H1 (cell line): Measurements from ENCODE around the gene ALDH3A1. TPM values are rescaled to one million over a fixed set of nuclear protein-coding genes. Genes with fewer than 3 reads are reported as not detected.

Source experiments
- CTCF ChIA-PET: fragments of 300-600 bp; sonication (Branson Sonifier 250); formaldehyde crosslinking; loops from one replicate; lab custom pipeline; 2021; ENCODE audit not compliant: partially characterized antibody; lab: Charles Lee
- POLR2A ChIA-PET: fragments of 300-600 bp; sonication (Branson Sonifier 250); formaldehyde crosslinking; loops from one replicate; lab custom pipeline; 2021; ENCODE audit warnings: inconsistent platforms; ENCODE audit not compliant: partially characterized antibody; lab: Charles Lee
- DNase-seq, 2 experiments: peaks; one replicate each; pipeline versions ENCODE4 v3.0.0 to v3.0.0-alpha.2; 2010 to 2022; ENCODE audit warnings: low spot score in 2 of 2, low read depth in 1 of 2, mixed read lengths in 1 of 2
- FAIRE-seq: peaks from 2 replicates; lab custom pipeline; 2011; peaks lifted over from hg19 to GRCh38; lab: Jason Lieb, UNC
- H2AFZ ChIP-seq: 2 replicates; pipeline ENCODE4 v1.8.1; 2012; ENCODE audit warnings: low read length, inconsistent platforms
- H2AK5ac ChIP-seq: 2 replicates; pipeline ENCODE4 v1.6.1; 2013; ENCODE audit warnings: low read depth, low read length
- H2BK120ac ChIP-seq: replicated peaks from 2 replicates; pipeline ENCODE3; 2013; ENCODE audit warnings: low read depth, low read length, inconsistent platforms
- H2BK12ac ChIP-seq: 2 replicates; pipeline ENCODE4 v1.6.1; 2013; ENCODE audit warnings: low read depth, low read length
- H2BK15ac ChIP-seq: 2 replicates; pipeline ENCODE4 v1.6.1; 2013; ENCODE audit warnings: low read length
- H2BK20ac ChIP-seq: 2 replicates; pipeline ENCODE4 v1.6.1; 2013; ENCODE audit warnings: low read length
- H2BK5ac ChIP-seq: 2 replicates; pipeline ENCODE4 v1.6.1; 2013; ENCODE audit warnings: low read depth, low read length
- H3K14ac ChIP-seq: 2 replicates; pipeline ENCODE4 v1.6.1; 2013; ENCODE audit warnings: inconsistent platforms; ENCODE audit not compliant: insufficient read length
- H3K18ac ChIP-seq: 2 replicates; pipeline ENCODE4 v1.6.1; 2013; ENCODE audit warnings: low read length; ENCODE audit errors: extremely low read depth
- H3K23ac ChIP-seq: 2 replicates; pipeline ENCODE4 v1.6.1; 2013; ENCODE audit warnings: inconsistent platforms; ENCODE audit not compliant: insufficient read length
- H3K23me2 ChIP-seq: 2 replicates; pipeline ENCODE4 v1.6.1; 2013; ENCODE audit warnings: low read depth, low read length
- H3K27ac ChIP-seq: 2 replicates; pipeline ENCODE4 v1.6.1; 2011; ENCODE audit warnings: low read depth, low read length, inconsistent platforms
- H3K27me3 ChIP-seq, 4 experiments: replicated peaks in 1 of 4; 1 replicate in 1 of 4; 2 replicates in 3 of 4; pipeline versions ENCODE4 v1.6.1 to v1.8.1; 2011 to 2013; ENCODE audit warnings: low read length in 3 of 4, mild to moderate bottlenecking in 3 of 4, inconsistent platforms in 2 of 4, mixed read lengths in 2 of 4, moderate library complexity in 1 of 4; ENCODE audit not compliant: control insufficient read depth in 3 of 4, insufficient read depth in 3 of 4; ENCODE audit errors: extremely low read depth in 1 of 4
- H3K36me3 ChIP-seq, 4 experiments: 2 replicates each; pipeline versions ENCODE4 v1.6.1 to v1.8.1; 2011 to 2013; ENCODE audit warnings: mild to moderate bottlenecking in 4 of 4, low read length in 3 of 4, moderate library complexity in 2 of 4, control low read depth in 1 of 4, inconsistent platforms in 1 of 4; ENCODE audit not compliant: insufficient read depth in 4 of 4, control insufficient read depth in 2 of 4
- H3K4ac ChIP-seq: replicated peaks from 2 replicates; pipeline ENCODE3; 2013; ENCODE audit warnings: low read length, low read depth, mixed read lengths, inconsistent platforms; ENCODE audit not compliant: insufficient read length
- H3K4me1 ChIP-seq, 4 experiments: replicated peaks in 1 of 4; 1 replicate in 1 of 4; 2 replicates in 3 of 4; pipeline versions ENCODE4 v1.6.1 to v1.8.1; 2011 to 2013; ENCODE audit warnings: low read length in 3 of 4, inconsistent platforms in 2 of 4, mixed read lengths in 1 of 4; ENCODE audit not compliant: insufficient read depth in 4 of 4, control insufficient read depth in 3 of 4
- H3K4me2 ChIP-seq, 2 experiments: 2 replicates each; pipeline versions ENCODE4 v1.6.1 to v1.8.1; 2011 to 2013; ENCODE audit warnings: low read depth in 2 of 2, low read length in 2 of 2, control low read depth in 1 of 2, inconsistent platforms in 1 of 2, mild to moderate bottlenecking in 1 of 2; ENCODE audit not compliant: insufficient read depth in 1 of 2
- H3K4me3 ChIP-seq, 4 experiments: fragments of 200-600, 300-600 bp in 1 of 4; sonication (generic), shearing (Covaris generic), sonication (Bioruptor Twin) in 1 of 4; 2 replicates each; pipeline versions ENCODE4 v1.5.1 to v1.8.1; 2011 to 2016; ENCODE audit warnings: low read length in 4 of 4, low read depth in 3 of 4, control low read depth in 2 of 4, inconsistent platforms in 2 of 4, mild to moderate bottlenecking in 2 of 4, mixed read lengths in 1 of 4, moderate library complexity in 1 of 4; ENCODE audit not compliant: insufficient read depth in 2 of 4; ENCODE audit errors: extremely low read depth in 1 of 4
- H3K56ac ChIP-seq: replicated peaks from 2 replicates; pipeline ENCODE3; 2013; ENCODE audit warnings: low read depth, mild to moderate bottlenecking, mixed read lengths, low read length, inconsistent platforms; ENCODE audit not compliant: insufficient read length
- H3K79me1 ChIP-seq: 2 replicates; pipeline ENCODE4 v1.6.1; 2013; ENCODE audit warnings: low read depth, low read length, control low read depth
- H3K79me2 ChIP-seq, 2 experiments: 2 replicates each; pipeline versions ENCODE4 v1.6.1 to v1.8.1; 2012 to 2013; ENCODE audit warnings: low read length in 2 of 2, mild to moderate bottlenecking in 2 of 2, inconsistent platforms in 1 of 2; ENCODE audit not compliant: insufficient read depth in 2 of 2, control insufficient read depth in 1 of 2
- H3K9ac ChIP-seq, 4 experiments: replicated peaks in 1 of 4; 1 replicate in 1 of 4; 2 replicates in 3 of 4; pipeline versions ENCODE4 v1.6.1 to v1.8.1; 2011 to 2013; ENCODE audit warnings: low read depth in 3 of 4, low read length in 3 of 4, control low read depth in 2 of 4, mild to moderate bottlenecking in 2 of 4, moderate library complexity in 2 of 4, inconsistent platforms in 1 of 4; ENCODE audit errors: extremely low read depth in 1 of 4
- H3K9me3 ChIP-seq, 2 experiments: 2 replicates each; pipeline versions ENCODE4 v1.6.1 to v1.8.1; 2012 to 2013; ENCODE audit warnings: mild to moderate bottlenecking in 2 of 2, moderate library complexity in 2 of 2, control low read depth in 1 of 2, inconsistent platforms in 1 of 2, low read depth in 1 of 2, low read length in 1 of 2, mixed read lengths in 1 of 2; ENCODE audit not compliant: insufficient read depth in 2 of 2
- H4K20me1 ChIP-seq, 2 experiments: replicated peaks in 1 of 2; 2 replicates each; pipeline versions ENCODE3 to v1.8.1; 2011 to 2013; ENCODE audit warnings: inconsistent platforms in 2 of 2, low read length in 2 of 2, mild to moderate bottlenecking in 1 of 2; ENCODE audit not compliant: insufficient read depth in 2 of 2, control insufficient read depth in 1 of 2
- H4K5ac ChIP-seq: 2 replicates; pipeline ENCODE4 v1.6.1; 2013; ENCODE audit warnings: low read length, low read depth, mixed read lengths, inconsistent platforms; ENCODE audit not compliant: insufficient read length
- H4K8ac ChIP-seq: 2 replicates; pipeline ENCODE4 v1.8.0; 2013; ENCODE audit warnings: mild to moderate bottlenecking, moderate library complexity, low read length, inconsistent platforms; ENCODE audit not compliant: insufficient read depth; ENCODE audit errors: extremely low read depth
- H4K91ac ChIP-seq: replicated peaks from 2 replicates; pipeline ENCODE3; 2013; ENCODE audit warnings: low read length, mixed read lengths, inconsistent platforms; ENCODE audit not compliant: insufficient read length
- GABPA ChIP-seq: IDR thresholded peaks from 2 replicates; pipeline ENCODE4 v1.6.1; 2011; ENCODE audit warnings: mild to moderate bottlenecking, low read length, moderate library complexity, borderline replicate concordance; ENCODE audit not compliant: insufficient read depth
- POU5F1 ChIP-seq: IDR thresholded peaks from 2 replicates; pipeline ENCODE4 v1.6.1; 2011; ENCODE audit warnings: low read depth, mild to moderate bottlenecking, low read length, moderate library complexity
- RAD21 ChIP-seq, 2 experiments: IDR thresholded peaks in 1 of 2; conservative IDR thresholded peaks in 1 of 2; 2 replicates each; pipeline ENCODE4 v1.6.1; 2011; ENCODE audit warnings: low read depth in 2 of 2, low read length in 2 of 2, improper control_type of control experiment in 1 of 2, inconsistent platforms in 1 of 2, mild to moderate bottlenecking in 1 of 2, moderate library complexity in 1 of 2
- SRF ChIP-seq: IDR thresholded peaks from 2 replicates; pipeline ENCODE4 v1.6.1; 2011; ENCODE audit warnings: mild to moderate bottlenecking, low read depth, low read length, moderate library complexity
- TCF12 ChIP-seq: IDR thresholded peaks from 2 replicates; pipeline ENCODE4 v1.6.1; 2011; ENCODE audit warnings: low read depth, mild to moderate bottlenecking, low read length
- YY1 ChIP-seq: IDR thresholded peaks from 2 replicates; pipeline ENCODE4 v1.6.1; 2011; ENCODE audit warnings: low read depth, mild to moderate bottlenecking, low read length
- WGBS, 2 experiments: shearing (Covaris generic) in 1 of 2; methylation state at CpG; one replicate each; pipeline versions ENCODE4 v1.1.6 to v1.1.7; 2013 to 2015; ENCODE audit warnings: low lambda C conversion rate in 2 of 2, mixed read lengths in 2 of 2, inconsistent platforms in 1 of 2, low coverage in 1 of 2, missing lambda C conversion rate in 1 of 2; ENCODE audit not compliant: insufficient replicate concordance in 2 of 2, insufficient coverage in 1 of 2, insufficient read length in 1 of 2; ENCODE audit errors: extremely low coverage in 1 of 2, missing lambda C conversion rate in 1 of 2; 5-methylcytosine and 5-hydroxymethylcytosine counted together
- polyA plus RNA-seq, 7 experiments: library from polyadenylated mRNA; depleted of rRNA in 3 of 7; stranded (reverse) in 5 of 7; unstranded in 2 of 7; fragments of >200 nt in 5 of 7; fragments of 200-250 nt in 2 of 7; gene quantifications; 1 replicate in 5 of 7; 2 replicates in 1 of 7; 4 replicates in 1 of 7; pipeline versions ENCODE4 v1.2.1 to v1.2.3, GENCODE V29; 2011 to 2013; ENCODE audit warnings: missing spikeins in 2 of 7, mixed read lengths in 2 of 7
- total RNA-seq: library from RNA; stranded (reverse); fragmentation: NEBNext Ultra II Directional; extraction: Animal tissue kit (Norgen Biotek cat#: 25700); gene quantifications from 2 replicates; pipeline ENCODE4 v1.2.1, GENCODE V29; 2021
- TF ChIP-seq, protein P1 (sequence below), 3 experiments: IDR thresholded peaks; 1 replicate in 2 of 3; 2 replicates in 1 of 3; pipeline versions ENCODE4 v1.5.1 to v1.6.1; 2011; ENCODE audit warnings: low read length in 3 of 3, mild to moderate bottlenecking in 3 of 3, inconsistent platforms in 2 of 3, low read depth in 1 of 3, moderate library complexity in 1 of 3; ENCODE audit not compliant: insufficient read depth in 1 of 3; ENCODE audit errors: control extremely low read depth in 1 of 3

ALDH3A1 gene
- total and polyA plus RNA-seq, 2 of the 8 experiments (the other 6 are each of a cell fraction or from before 2014, with no cell fraction given): 0.37 to 1.4 TPM

DNA sequence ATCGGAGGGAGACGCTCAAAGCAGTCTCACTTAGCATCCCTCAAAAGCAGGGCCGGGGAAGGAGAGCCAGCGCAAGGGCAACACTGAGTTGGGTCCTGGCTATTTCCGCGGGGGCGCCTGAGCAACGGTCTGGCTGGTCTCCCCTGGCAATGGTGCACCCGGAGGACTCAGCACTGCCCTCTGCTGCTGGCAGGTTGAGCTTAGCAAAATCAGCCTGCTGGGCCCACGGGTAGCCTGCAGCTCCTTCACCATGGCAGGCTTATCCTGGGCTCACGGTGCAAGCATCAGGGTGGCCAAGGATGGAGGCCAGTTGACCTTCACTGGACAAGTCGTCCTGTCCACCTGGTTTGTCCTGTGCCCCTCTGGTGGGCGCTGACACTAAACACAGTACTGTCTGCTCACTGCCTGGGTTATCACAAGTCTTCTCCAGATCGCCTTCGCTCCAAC, 14.4 kb upstream of the ALDH3A1 start:
- Histone ChIP-seq H2BK12ac (peak overlapping the region; percentile 39; the same call in 1 of the 2 replicates), H4K5ac (no peak overlapping the region), H4K20me1 (no peaks in the 10 kb centered on the region), H4K8ac (peak overlapping the region; percentile 30; the same call in 1 of the 2 replicates), H2BK15ac (peak overlapping the region; percentile 81; the same call in 1 of the 2 replicates), H2BK120ac (no peak overlapping the region), H3K4me3 (no peak overlapping the region), H3K4me1 (peaks cover 0 to 5% (median 0%) of the 10 kb centered on the region in 4 experiments; a peak in 2 of 7 replicates), H2AFZ (no peak overlapping the region), H3K56ac (no peak overlapping the region), H2BK20ac (no peak overlapping the region), H3K9ac (no peak overlapping the region), H2AK5ac (no peak overlapping the region), H3K27me3 (no peaks in the 10 kb centered on the region), H3K27ac (no peak overlapping the region), H3K23me2 (no peaks in the 10 kb centered on the region), H3K9me3 (no peaks in the 10 kb centered on the region; a peak in 1 of 4 replicates), H3K79me1 (no peaks in the 10 kb centered on the region), H2BK5ac (no peak overlapping the region), H3K4ac (no peak overlapping the region), H4K91ac (no peak overlapping the region), H3K36me3 (no peaks in the 10 kb centered on the region), H3K79me2 (no peaks in the 10 kb centered on the region), H3K4me2 (no peak overlapping the region), H3K18ac (no peak overlapping the region), H3K14ac (no peak overlapping the region), H3K23ac (no peak overlapping the region)
- TF ChIP-seq, protein P1, sequence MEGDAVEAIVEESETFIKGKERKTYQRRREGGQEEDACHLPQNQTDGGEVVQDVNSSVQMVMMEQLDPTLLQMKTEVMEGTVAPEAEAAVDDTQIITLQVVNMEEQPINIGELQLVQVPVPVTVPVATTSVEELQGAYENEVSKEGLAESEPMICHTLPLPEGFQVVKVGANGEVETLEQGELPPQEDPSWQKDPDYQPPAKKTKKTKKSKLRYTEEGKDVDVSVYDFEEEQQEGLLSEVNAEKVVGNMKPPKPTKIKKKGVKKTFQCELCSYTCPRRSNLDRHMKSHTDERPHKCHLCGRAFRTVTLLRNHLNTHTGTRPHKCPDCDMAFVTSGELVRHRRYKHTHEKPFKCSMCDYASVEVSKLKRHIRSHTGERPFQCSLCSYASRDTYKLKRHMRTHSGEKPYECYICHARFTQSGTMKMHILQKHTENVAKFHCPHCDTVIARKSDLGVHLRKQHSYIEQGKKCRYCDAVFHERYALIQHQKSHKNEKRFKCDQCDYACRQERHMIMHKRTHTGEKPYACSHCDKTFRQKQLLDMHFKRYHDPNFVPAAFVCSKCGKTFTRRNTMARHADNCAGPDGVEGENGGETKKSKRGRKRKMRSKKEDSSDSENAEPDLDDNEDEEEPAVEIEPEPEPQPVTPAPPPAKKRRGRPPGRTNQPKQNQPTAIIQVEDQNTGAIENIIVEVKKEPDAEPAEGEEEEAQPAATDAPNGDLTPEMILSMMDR (IDR thresholded peaks at IDR 0.05; ENCODE audit: control extremely low read depth in 1 of 3, insufficient read depth in 1 of 3, low read depth in 1 of 3, low read length in 3 of 3): peak; percentile 89 to 94 (median 93)
- TF ChIP-seq RAD21 (IDR thresholded peaks at IDR 0.05 in 1 of 2, conservative IDR thresholded peaks at IDR 0.05 in 1 of 2; ENCODE audit: low read depth in 2 of 2, low read length in 2 of 2) (peak; percentile 72 to 85), GABPA (peak; percentile 66; the same call in 1 of the 2 replicates), SRF (no peak), YY1 (0 out of 2 replicates have a peak, but pooled peaks have one; percentile 24), POU5F1 (no peak), TCF12 (0 out of 2 replicates have a peak, but pooled peaks have one; percentile 30)
- ChIA-PET CTCF (interaction anchor here (0.6 to 8.7 kb wide), 54 partner anchors 9 to 513 kb away, joined by 3 to 52 read pairs (median 4); partner anchors contain the start of genes ALDH3A2, B9D1, MAPK7 and SLC47A1), POLR2A (interaction anchor here (0.7 to 0.8 kb wide), 2 partner anchors 18 to 425 kb away, joined by 3 read pairs; no protein-coding TSS in a partner anchor)
- DNase-seq (peak; percentile 61 to 87), FAIRE-seq (no peak)
- WGBS, 2 experiments: 41% methylated on average over 15 of the region's 15 CpGs; no CpG with 5 or more reads in 1 of the 2 experiments
